HG03025 (cell line): ENCODE results near the gene CARS2.

Source experiments
- ATAC-seq: cut with Tn5 transposase; IDR thresholded peaks from one replicate; pipeline ENCODE4 v1.9.1; 2021; ENCODE audit warnings: mild to moderate bottlenecking, moderate library complexity; ENCODE audit not compliant: unreplicated experiment, low FRiP score

Gene CARS2

DNA sequence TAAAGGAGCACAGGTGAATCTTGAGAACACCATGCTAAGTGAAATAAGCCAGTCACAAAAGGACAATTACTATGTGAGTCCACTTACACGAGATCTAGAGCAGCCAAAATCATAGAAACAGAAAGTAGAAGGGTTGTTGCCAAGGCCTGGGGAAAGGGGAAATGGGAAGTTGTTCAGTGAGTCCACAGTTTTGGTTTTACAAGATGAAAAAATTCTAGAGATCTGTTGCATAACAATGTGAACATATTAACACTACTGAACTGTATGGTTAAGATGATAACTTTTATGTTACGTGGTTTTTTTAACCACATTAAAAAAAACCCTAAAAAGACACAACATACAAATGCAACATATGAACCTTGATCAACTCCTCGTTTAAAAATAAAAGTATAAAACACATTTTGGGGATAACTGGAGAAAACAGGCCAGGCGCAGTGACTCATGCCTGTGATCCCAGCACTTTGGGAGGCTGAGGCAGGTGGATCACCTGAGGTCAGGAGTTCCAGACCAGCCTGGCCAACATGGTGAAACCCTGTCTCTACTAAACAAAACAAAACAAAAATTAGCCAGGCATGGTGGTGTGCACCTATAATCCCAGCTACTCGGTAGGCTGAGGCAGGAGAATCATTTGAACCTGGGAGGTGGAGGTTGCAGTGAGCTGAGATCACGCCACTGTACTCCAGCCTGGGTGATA is 47.6 kb downstream of the CARS2 start:
- ATAC-seq: peak; percentile 91

DNA sequence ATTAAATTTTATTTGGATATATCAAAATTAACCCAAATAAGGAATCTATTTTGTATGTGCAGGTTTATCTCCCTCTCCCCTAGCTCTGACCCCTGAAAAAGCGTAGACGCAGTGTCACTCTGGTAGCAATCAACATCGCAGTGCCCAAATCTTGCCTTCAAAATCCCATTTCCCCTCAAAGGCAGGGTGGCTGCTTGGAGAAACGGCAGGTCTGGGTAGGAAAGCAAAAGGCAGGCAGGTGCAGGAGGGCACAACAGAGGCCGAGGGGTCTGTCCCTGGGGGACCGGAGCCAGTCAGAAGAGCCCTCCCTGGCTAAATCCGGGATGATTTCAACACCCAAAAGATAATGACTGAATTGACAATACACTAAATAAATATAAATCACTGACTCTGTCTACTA is 48.7 kb downstream of the CARS2 start:
- ATAC-seq: no peak

DNA sequence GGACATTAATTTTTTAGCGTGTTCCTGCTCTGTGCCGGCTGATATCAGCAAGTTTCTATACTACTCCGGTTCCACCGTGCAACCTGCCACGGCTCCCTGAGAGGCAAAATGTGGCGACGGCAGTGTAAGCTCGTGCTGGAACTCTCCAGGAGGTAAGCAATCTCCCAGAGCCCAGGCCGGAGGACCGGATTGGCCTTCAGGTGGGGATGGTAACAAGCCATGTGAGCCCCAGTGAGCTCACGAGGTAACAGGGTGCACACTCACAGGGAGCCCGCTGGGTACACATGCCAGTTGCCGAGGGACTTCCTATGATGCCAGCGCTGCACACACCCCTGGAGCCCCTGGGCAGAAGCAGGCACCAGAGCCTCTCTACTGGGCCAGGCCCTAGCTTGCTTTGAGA is 52.1 kb downstream of the CARS2 start:
- ATAC-seq: no peak

DNA sequence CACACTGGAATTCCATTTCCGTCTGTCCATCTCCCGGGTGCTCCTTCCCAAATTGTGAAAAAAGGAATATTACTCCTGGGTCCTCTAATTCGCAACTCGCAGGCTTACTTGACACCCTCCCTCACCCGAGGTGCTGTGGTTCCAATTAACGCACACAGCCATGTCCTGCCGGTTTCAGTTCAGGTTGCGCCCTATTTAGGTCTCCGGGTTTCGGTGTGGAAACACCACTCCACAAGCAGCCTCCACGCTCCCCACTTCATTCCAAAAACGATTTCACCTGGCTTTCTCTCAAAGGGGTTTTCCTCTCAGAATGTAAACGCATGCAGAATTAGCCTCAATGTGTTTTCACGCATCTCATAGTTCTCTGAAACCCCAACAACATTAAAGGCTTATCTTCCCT is 52.6 kb downstream of the CARS2 start:
- no peak for ATAC-seq

DNA sequence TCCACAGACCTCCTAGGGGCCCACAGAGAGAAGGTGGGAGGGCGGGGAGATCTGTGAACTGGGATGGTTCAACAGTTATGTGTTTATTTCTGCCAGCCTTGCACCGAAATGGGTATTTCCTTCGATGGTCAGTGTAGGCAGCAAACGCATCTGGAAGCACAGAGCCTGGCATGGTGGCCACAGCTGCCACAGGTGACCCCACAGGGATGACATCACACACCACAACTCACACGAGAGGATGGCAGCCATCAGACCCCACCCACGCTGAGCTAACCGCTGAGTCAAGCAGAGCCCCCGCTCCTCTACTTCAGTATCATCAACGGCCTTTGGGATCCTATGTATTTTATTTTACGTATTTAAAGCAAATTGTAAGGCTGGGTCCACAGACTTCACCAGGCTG is 53.2 kb downstream of the CARS2 start:
- ATAC-seq: no peak

DNA sequence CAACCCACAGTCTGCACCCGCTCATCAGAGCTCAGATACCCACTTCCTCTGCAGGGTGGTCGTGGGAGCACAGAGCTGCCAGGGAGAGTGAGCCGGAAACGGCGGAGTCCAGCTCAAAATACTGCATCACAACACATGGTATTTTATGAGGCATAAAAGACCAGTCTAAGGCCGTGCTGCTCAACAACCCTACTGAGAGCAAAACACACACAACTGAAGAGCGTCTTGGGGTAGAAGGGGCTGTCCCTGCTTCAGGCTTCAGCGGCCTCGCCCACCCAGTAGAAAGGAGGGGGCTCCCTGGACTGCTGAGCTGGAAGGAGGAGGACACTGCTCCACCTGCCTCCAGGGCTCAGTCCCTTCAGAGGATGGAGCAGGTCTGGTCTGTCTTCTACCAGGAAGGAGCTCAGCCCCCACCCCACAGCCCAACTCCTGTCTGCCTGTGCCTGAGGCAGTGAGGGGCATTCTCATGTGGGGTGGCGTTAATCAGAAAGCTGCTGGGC is 53.6 kb downstream of the CARS2 start:
- ATAC-seq: no peak

DNA sequence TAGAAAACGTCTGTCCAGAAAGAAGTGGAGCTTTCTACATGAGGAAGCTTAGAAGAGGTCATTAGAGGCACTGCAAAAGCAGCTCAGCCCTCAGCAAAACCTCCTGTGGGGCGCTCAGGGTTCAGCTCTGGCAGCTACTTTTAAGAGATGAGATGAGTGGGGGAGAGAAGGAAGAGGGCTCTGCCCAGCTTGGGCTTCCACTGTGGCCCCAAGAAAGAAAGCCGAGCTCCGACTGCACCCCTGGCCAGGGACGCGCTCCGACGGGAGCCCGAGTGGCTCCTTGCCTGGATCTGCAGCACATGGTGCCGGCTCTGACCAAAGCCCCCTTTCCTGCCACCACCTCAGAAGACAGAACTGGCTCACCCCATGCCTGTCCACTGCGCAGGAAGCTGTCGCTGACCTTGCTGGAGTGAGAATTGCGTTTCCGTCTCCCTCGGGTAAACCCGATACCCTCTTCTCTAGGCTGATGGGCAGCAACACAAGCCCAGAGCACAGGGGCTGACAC is 54.1 kb downstream of the CARS2 start:
- ATAC-seq: no peak

DNA sequence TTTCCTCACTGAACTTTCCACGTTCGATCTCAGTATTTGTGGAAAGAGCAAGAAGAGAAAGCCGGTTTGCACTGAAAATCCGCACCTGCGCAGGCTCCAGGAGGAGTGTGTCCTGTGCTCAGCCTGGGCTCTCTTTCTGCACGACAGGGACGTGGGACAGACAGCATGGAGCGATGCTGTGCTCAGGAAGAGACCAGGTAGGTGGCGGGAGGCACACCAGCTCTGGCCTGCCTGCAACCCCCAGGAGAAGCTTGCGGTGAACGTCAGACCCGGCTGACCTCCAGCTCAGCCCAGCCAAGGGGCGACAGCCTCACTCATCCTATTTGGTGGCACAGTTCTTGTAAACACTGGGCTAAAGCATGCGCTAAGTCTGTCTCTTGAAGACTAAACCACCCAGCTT is 54.6 kb downstream of the CARS2 start:
- ATAC-seq: no peak

DNA sequence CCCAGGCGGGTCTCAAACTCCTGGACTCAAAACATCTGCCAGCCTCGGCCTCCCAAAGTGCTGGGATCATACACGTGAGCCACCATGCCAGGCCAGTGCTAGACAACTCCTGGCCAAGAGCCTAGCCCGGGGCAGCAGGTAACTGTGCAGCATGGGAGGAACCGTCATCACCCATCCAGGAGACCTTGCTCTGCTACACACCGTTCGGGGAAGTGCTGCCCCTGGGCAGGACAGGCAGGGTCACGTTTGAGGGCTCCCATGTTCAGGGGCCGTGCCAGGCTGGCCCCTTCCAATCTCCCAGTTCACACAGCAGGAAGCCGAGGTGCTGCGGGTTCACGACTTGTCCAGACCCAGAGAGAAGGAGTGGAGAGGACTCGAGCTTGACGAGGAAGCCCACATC is 55.5 kb downstream of the CARS2 start:
- ATAC-seq: no peak

DNA sequence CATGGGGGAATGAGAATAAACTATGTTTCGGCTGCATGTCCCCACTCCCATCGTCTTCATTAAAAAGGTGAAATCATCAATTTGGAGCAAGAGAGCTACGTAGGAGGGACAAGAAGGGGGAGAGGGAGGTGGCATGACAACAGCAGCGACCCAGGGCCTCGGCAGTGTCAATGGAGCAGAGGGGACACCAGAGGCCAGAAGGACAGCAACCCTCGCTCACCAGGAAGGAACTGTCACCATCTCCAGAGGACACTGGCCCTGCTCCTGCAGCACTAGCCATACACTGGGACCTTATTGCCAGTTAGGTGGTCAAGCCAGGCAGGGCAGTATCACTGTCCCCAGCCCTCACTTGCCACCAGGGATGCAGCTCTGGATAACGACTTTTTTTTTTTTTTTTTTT is 56.4 kb downstream of the CARS2 start:
- ATAC-seq: no peak

DNA sequence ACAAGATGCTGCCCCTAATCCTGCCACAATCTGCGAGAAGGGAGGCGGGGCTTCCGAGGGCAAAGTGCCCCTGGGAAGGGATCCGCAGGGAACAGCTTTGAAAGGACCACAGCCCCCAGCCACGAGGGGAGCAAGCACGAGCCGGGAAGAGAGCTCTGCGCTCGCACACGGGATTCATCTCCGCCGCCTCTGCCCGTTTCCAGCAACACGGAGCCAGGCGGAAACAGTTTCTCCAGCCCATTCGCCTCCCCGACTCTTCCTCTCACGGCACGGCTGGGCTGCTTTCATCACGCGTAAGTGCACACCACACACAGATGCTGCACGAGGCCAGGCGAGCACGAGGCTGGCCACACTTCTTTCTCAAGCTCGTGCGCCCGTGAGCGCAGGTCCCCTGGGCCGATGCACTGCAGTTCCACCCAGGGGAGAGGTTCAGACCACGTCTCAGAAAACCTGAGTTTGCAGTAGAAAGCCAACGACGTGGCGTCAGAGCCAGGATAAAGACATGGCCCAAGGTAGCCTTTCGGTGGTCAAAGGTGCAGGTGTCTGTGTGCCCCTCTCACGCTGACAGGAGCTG is 57.0 kb downstream of the CARS2 start:
- ATAC-seq: no peak

DNA sequence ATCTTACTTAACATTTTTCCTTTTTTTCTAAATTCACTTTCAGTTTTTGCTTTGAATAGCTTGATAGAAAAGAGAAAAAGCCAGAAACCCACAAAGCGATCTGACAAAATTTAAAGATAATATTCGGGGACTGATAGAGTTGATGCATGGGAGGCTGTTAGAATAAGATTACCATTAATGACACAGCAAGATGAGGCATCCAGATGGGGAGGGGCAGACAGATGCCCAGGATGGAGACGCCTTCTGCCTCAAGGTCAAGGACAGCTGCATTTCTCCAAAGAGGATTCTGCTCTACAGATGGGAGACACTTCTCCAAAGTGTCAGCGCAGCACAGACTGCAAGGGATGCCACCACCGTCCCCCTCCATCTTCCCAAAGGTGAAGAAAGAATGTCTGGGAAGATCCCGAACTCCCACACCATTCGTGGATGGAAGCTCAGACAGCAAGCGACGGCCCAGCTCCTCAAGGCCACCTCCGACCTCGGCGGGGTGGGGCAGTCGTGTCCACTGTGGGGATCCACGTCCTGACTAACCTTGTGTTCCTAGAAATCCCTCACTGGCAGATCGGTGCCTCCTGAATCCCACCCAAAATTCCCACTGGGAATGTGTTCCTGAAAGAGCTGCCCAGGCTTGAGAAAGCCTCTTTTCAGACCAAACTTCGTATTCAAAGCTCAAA is 57.6 kb downstream of the CARS2 start:
- ATAC-seq: no peak

DNA sequence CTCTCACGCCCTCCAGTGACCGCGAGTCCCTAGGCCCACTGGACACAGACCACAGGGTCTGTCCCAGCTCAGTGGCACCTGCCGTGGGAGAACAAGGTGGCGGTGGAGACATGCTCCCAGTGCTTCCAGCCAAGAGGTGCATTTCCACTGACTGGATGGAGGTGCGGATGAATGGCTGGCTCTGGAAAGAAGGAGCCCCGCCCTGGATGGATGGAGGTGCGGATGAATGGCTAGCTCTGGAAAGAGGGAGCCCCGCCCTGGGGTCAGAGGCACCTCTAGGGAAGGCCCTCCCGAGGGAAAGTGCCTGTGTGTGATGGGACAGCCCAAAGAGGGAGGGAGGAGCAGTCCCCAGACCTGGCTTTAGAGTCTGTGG is 58.6 kb downstream of the CARS2 start:
- ATAC-seq: no peak

DNA sequence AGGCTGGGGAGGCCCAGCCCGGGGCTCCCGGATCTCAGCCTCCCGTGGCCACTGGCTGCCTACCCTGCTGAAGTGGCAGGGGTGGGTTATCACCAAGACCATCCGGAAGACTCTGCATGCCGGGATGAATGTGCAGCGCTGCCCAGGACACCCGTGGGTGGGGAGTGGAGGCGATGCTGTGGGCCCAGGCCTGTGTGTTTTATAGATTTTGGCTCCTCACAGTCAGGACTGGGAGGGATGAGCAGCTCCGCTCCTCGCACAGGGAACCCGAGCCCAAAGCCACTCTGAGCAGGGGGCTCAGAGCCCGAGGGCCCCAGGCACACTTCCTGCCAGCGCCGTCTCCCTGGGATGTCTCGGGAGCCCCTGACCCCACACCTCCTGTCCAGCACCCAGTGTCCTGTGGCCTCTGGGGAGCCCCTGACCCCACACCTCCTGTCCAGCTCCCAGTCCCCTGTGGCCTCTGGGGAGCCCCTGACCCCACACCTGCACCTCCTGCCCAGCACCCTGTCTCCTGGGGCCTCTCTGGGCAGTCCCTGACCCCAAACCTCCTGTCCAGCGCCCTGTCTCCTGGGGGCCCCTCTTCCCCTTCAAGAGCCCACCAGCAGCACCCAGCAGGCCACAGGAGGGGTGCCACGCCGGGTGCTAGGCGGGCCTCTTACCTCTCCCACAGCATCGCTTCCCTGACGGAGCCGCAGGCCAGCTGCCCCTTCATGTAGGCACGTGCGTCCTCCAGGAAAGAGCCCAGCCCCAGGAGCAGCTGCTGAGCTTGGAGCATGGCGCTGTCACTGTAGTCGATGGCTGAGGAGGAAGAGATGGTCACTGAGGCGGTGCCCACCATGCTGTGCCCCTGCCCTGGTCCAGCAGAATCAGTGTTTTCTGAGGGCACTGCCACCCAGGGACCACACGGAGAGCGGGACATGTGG is 59.2 kb downstream of the CARS2 start:
- no peak for ATAC-seq

DNA sequence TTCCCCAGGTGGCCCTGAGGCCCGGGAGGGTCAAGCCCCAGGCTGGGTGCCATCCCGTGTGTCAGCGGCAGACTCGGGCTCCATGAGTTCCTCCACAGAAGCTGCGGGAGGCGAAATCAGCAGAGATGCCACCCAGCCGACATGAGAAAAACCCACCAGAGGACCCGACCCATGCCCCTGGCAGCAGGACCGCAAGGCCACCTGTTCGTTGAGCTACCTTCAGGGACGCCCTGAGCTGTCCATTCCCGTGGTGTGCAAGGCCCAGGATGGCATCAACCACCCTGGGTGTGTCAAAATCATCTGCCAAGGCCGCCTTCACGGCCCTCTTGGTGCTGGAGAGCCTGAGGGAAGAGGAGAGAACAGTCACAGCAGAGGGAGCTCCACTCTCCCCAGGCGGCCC is 60.2 kb downstream of the CARS2 start:
- no peak for ATAC-seq

DNA sequence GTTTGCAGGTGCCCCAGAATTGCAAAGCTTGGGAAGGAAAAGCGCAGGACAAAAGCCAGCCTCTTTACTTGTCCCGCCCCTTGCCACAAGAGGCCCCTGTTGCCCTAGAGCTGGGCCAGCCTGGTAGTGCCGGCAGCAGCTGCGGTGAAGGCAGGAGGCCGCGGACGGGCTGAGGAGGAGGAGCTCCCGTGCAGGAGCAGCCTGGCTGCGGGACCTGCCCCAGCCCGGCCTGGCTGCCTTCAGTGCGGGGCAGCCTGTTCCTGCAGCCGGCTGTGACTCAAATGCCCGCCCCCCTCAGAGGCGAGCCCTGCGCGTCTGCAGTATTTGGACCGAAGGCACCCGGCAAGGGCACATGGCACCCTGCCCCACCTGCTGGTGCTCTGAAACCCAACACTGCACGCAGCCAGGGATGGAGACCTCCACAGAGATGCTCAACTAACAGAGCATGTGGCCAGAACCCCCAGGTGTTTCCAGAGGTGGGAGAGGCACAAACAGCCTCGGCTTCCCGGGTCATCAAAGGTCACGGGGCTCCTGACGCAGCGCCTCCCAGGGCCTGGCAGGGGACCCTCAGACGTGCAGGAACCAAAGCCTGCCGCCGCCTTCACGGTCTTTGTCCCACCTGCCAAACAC is 60.9 kb downstream of the CARS2 start:
- peak; percentile 51 for ATAC-seq

DNA sequence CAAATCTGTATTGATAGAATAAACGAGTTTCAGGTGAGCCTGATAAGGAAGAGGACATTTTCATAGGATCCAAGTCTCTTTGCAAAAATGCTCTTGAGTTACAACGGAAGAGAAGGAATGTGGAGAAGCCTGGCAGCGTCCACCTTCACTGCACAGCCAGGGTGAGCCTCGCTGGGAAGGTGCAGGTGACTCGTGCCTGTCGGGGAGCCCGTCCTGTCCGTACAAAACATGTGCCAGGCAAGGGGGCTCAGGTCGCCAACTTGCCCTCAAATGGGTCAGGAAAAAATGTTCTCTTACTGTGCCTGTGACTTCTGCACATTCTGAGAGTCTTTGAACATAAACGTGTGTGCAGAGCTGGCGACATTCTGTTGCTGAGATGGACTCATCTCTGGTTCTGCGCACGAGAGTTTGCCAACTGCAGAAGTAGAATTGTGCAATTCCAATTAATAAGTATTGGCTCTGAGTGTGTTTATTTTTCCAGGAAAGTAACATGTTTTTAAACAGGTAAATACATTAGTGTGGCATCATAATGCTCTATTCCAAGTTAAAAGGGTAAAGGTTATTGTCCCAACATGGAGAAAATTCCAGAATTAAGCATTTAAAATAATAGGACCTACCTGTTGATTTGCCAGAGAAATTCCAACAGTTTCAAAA is 62.0 kb downstream of the CARS2 start:
- ATAC-seq: no peak

DNA sequence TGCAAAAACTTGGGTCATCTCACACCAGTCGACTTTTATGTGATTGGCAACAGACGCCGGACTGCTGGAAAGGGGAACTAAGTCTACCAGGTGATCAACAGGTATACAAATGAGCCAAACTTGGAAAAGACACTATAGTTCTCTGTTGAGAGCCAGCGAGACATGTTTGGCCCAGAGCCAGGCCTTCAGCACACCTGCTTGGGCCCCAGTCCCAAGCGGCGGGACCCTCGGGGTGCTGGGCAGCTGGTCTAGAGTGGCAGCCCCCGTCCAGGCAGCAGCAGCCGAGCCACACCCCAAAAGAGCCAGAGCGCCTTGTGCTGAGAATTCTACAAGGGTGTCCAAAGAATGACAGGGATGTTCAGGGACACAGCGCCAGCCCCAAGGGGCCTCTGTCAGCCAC is 62.6 kb downstream of the CARS2 start:
- ATAC-seq: no peak

DNA sequence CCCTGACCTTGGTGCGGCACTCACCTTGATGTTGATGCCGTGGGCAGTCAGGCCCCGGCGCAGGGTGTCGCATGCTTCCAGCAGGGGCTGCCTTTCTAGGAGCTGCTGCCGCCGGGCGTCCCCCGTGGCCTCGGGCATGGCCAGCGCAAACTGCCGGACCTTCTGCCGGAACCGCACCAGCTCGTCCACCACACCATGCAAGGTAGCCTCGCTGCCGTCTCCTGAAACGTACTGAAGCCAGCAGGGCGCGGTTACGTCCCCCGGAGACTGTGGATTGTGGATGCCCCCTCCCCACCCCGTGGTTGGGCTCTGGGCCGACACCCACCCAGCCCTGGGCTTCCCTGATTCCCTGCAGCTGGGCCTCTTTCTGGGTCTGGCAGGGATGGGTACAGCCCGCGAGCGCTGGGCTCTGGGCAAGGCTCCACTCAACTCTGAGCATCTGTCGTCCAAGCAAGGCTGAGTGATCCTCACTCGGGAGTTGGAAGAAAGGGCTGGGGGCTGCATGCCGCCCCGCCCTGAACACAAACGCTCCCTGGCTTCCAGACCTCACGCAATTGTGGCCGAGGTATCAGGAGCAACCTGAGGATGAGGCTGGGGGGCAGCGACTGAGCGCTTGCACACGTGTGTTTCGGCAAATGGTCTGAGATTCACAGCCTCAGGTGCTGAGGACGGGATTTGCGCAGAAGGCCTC is 63.5 kb downstream of the CARS2 start:
- ATAC-seq: no peak
